Measurements from ENCODE around the gene MYCBP2. TPM values are rescaled to one million over a fixed set of nuclear protein-coding genes. Genes with fewer than 3 reads are reported as not detected.
"Not testable (repeated sequence)": the region's sequence is repeated elsewhere in the genome, so short reads cannot be mapped to it uniquely, and the experiment has no call there.

MYCBP2 gene
- total RNA-seq, 2 donors from 2014 or later, result 108 to 135 TPM

GRCh38 chr13:77329911-77330584 is 3.2 kb upstream of the MYCBP2 start:
- Mint-ChIP-seq H3K9me3 (no peaks in the 10 kb centered on the region), H3K4me1 (ENCODE audit: low read depth in 2 of 2) (peaks cover 35 to 49% of the 10 kb centered on the region in 2 donors)
- DNase-seq (ENCODE audit: low spot score), result no peak

GRCh38 chr13:77329133-77329910 is 2.4 kb upstream of the MYCBP2 start:
- ATAC-seq (peak; percentile 83), DNase-seq (ENCODE audit: low spot score) (peak; percentile 93)
- Mint-ChIP-seq H3K4me1 (ENCODE audit: low read depth in 2 of 2) (peaks cover 36 to 53% of the 10 kb centered on the region in 2 donors), H3K36me3 (peaks cover 9% of the 10 kb centered on the region), H3K27me3 (peaks cover 0 to 2% of the 10 kb centered on the region in 2 donors), H3K27ac (peak overlapping the region; percentile 90 to 95), H3K9me3 (no peaks in the 10 kb centered on the region), H3K4me3 (peak overlapping the region; percentile 94)

More at GRCh38 chr13:77329911-77330584, 3.2 kb upstream of the MYCBP2 start:
- Mint-ChIP-seq H3K27ac (peak overlapping the region; percentile 90 to 95), H3K27me3 (peaks cover 0 to 2% of the 10 kb centered on the region in 2 donors), H3K4me3 (peak overlapping the region; percentile 94), H3K36me3 (peaks cover 9% of the 10 kb centered on the region)
- no peak for ATAC-seq

GRCh38 chr13:77328819-77329132 is 1.9 kb upstream of the MYCBP2 start:
- Mint-ChIP-seq H3K4me3 (peak overlapping the region; percentile 94), H3K27me3 (peaks cover 0 to 1% of the 10 kb centered on the region in 2 donors), H3K9me3 (peaks cover 3% of the 10 kb centered on the region), H3K27ac (peak overlapping the region; percentile 90 to 95), H3K36me3 (peaks cover 9% of the 10 kb centered on the region), H3K4me1 (ENCODE audit: low read depth in 2 of 2) (peaks cover 41 to 59% of the 10 kb centered on the region in 2 donors)
- ATAC-seq, result peak in 1 of 2 donors; percentile 0
- DNase-seq (ENCODE audit: low spot score), result no peak

- Mint-ChIP-seq H3K9me3 (peaks cover 3% of the 10 kb centered on the region), H3K27me3 (no peaks in the 10 kb centered on the region), H3K27ac (peak overlapping the region; percentile 90 to 94), H3K4me3 (peak overlapping the region; percentile 94), H3K4me1 (ENCODE audit: low read depth in 2 of 2) (peaks cover 60 to 82% of the 10 kb centered on the region in 2 donors), H3K36me3 (peaks cover 9% of the 10 kb centered on the region)
- no peak for ATAC-seq
- DNase-seq (ENCODE audit: low spot score), result no peak
These were observed 1.4 kb downstream of the MYCBP2 start for GRCh38 chr13:77325371-77325980.

GRCh38 chr13:77323858-77324257 is 3.0 kb downstream of the MYCBP2 start:
- no peak for DNase-seq (ENCODE audit: low spot score)
- H3K27me3 Mint-ChIP-seq, result no peaks in the 10 kb centered on the region
- H3K4me1 Mint-ChIP-seq (ENCODE audit: low read depth in 2 of 2), result peaks cover 60 to 87% of the 10 kb centered on the region in 2 donors
- peak overlapping the region; percentile 94 for H3K4me3 Mint-ChIP-seq
- peak overlapping the region; percentile 40 to 90 for H3K27ac Mint-ChIP-seq
- H3K36me3 Mint-ChIP-seq, result peaks cover 9% of the 10 kb centered on the region
- H3K9me3 Mint-ChIP-seq, result peaks cover 3% of the 10 kb centered on the region
- ATAC-seq, result no peak

GRCh38 chr13:77319536-77319935 is 7.4 kb downstream of the MYCBP2 start:
- H3K36me3 Mint-ChIP-seq, result no peaks in the 10 kb centered on the region
- peaks cover 56 to 74% of the 10 kb centered on the region in 2 donors for H3K4me1 Mint-ChIP-seq (ENCODE audit: low read depth in 2 of 2)
- peaks cover 3% of the 10 kb centered on the region for H3K9me3 Mint-ChIP-seq
- H3K27me3 Mint-ChIP-seq, result no peaks in the 10 kb centered on the region
- no peak for DNase-seq (ENCODE audit: low spot score)
- H3K27ac Mint-ChIP-seq, result peak overlapping the region in 1 of 2 donors; percentile 13
- H3K4me3 Mint-ChIP-seq, result no peak overlapping the region
- no peak for ATAC-seq

- DNase-seq (ENCODE audit: low spot score), result no peak
- ATAC-seq, result no peak
- H3K36me3 Mint-ChIP-seq, result no peaks in the 10 kb centered on the region
- H3K27ac Mint-ChIP-seq, result no peak overlapping the region
- H3K4me3 Mint-ChIP-seq, result no peak overlapping the region
- H3K4me1 Mint-ChIP-seq (ENCODE audit: low read depth in 2 of 2), result peaks cover 58 to 74% of the 10 kb centered on the region in 2 donors
- H3K27me3 Mint-ChIP-seq, result no peaks in the 10 kb centered on the region
- H3K9me3 Mint-ChIP-seq, result no peaks in the 10 kb centered on the region
These were observed 8.2 kb downstream of the MYCBP2 start for GRCh38 chr13:77318741-77319140.

- no peak for DNase-seq (ENCODE audit: low spot score)
- no peaks in the 10 kb centered on the region for H3K9me3 Mint-ChIP-seq
- no peak overlapping the region for H3K4me3 Mint-ChIP-seq
- H3K27me3 Mint-ChIP-seq, result no peaks in the 10 kb centered on the region
- H3K4me1 Mint-ChIP-seq (ENCODE audit: low read depth in 2 of 2), result peaks cover 50 to 64% of the 10 kb centered on the region in 2 donors
- no peaks in the 10 kb centered on the region for H3K36me3 Mint-ChIP-seq
- no peak for ATAC-seq
- H3K27ac Mint-ChIP-seq, result no peak overlapping the region
These were observed 10.5 kb downstream of the MYCBP2 start for GRCh38 chr13:77316430-77316829.

GRCh38 chr13:77315509-77315908 is 11.4 kb downstream of the MYCBP2 start:
- not testable (repeated sequence) for ATAC-seq; DNase-seq (ENCODE audit: low spot score); H3K27ac Mint-ChIP-seq; H3K9me3 Mint-ChIP-seq; H3K4me3 Mint-ChIP-seq; H3K36me3 Mint-ChIP-seq; H3K27me3 Mint-ChIP-seq
- peaks cover 54 to 68% of the 10 kb centered on the region in 2 donors for H3K4me1 Mint-ChIP-seq (ENCODE audit: low read depth in 2 of 2)

- Mint-ChIP-seq H3K27ac (peak overlapping the region in 1 of 2 donors; percentile 45), H3K4me3 (no peak overlapping the region), H3K36me3 (no peaks in the 10 kb centered on the region), H3K4me1 (ENCODE audit: low read depth in 2 of 2) (peaks cover 55 to 67% of the 10 kb centered on the region in 2 donors), H3K9me3 (no peaks in the 10 kb centered on the region), H3K27me3 (no peaks in the 10 kb centered on the region)
- ATAC-seq (no peak), DNase-seq (ENCODE audit: low spot score) (no peak)
These were observed 13.0 kb downstream of the MYCBP2 start for GRCh38 chr13:77313923-77314322.

- H3K4me3 Mint-ChIP-seq, result no peak overlapping the region
- no peaks in the 10 kb centered on the region for H3K36me3 Mint-ChIP-seq
- peaks cover 64 to 76% of the 10 kb centered on the region in 2 donors for H3K4me1 Mint-ChIP-seq (ENCODE audit: low read depth in 2 of 2)
- H3K27ac Mint-ChIP-seq, result no peak overlapping the region
- DNase-seq (ENCODE audit: low spot score) (no peak), ATAC-seq (no peak)
- no peaks in the 10 kb centered on the region for H3K9me3 Mint-ChIP-seq
- H3K27me3 Mint-ChIP-seq, result no peaks in the 10 kb centered on the region
These were observed 14.6 kb downstream of the MYCBP2 start for GRCh38 chr13:77312311-77312710.

- Mint-ChIP-seq H3K27ac (peak overlapping the region in 1 of 2 donors; percentile 14), H3K27me3 (no peaks in the 10 kb centered on the region), H3K4me1 (ENCODE audit: low read depth in 2 of 2) (peaks cover 59 to 73% of the 10 kb centered on the region in 2 donors), H3K36me3 (no peaks in the 10 kb centered on the region), H3K9me3 (no peaks in the 10 kb centered on the region), H3K4me3 (no peak overlapping the region)
- no peak for DNase-seq (ENCODE audit: low spot score)
- ATAC-seq, result no peak
These were observed 16.2 kb downstream of the MYCBP2 start for GRCh38 chr13:77310579-77311279.

GRCh38 chr13:77310161-77310560 is 16.7 kb downstream of the MYCBP2 start:
- Mint-ChIP-seq H3K36me3 (no peaks in the 10 kb centered on the region), H3K9me3 (no peaks in the 10 kb centered on the region), H3K27ac (peak overlapping the region in 1 of 2 donors; percentile 14), H3K4me1 (ENCODE audit: low read depth in 2 of 2) (peaks cover 62 to 77% of the 10 kb centered on the region in 2 donors), H3K4me3 (no peak overlapping the region), H3K27me3 (no peaks in the 10 kb centered on the region)
- DNase-seq (ENCODE audit: low spot score) (no peak), ATAC-seq (no peak)

Data from natural killer cell treated with Interleukin-12 subunit alpha and Interleukin-12 subunit beta and Interleukin-15 and Interleukin-18, amount 100 ng/mL, for 72 hours (primary cell).